Measurements from ENCODE around the gene ABCA2.

GRCh38 chr9:137067860-137068538, 40.0 kb upstream of the ABCA2 start:
- TF ChIP-seq CTCF (IDR thresholded peaks at IDR 0.05) (peak; percentile 83), POLR2AphosphoS5 (IDR thresholded peaks at IDR 0.05; ENCODE audit: low read depth, low read length) (no peak), TCF7L2 (IDR thresholded peaks at IDR 0.05; ENCODE audit: low read depth, low read length) (no peak), SIN3A (IDR thresholded peaks at IDR 0.05; ENCODE audit: borderline replicate concordance, insufficient read depth, low read depth, low read length) (no peak)
- TF ChIP-seq, protein P1, sequence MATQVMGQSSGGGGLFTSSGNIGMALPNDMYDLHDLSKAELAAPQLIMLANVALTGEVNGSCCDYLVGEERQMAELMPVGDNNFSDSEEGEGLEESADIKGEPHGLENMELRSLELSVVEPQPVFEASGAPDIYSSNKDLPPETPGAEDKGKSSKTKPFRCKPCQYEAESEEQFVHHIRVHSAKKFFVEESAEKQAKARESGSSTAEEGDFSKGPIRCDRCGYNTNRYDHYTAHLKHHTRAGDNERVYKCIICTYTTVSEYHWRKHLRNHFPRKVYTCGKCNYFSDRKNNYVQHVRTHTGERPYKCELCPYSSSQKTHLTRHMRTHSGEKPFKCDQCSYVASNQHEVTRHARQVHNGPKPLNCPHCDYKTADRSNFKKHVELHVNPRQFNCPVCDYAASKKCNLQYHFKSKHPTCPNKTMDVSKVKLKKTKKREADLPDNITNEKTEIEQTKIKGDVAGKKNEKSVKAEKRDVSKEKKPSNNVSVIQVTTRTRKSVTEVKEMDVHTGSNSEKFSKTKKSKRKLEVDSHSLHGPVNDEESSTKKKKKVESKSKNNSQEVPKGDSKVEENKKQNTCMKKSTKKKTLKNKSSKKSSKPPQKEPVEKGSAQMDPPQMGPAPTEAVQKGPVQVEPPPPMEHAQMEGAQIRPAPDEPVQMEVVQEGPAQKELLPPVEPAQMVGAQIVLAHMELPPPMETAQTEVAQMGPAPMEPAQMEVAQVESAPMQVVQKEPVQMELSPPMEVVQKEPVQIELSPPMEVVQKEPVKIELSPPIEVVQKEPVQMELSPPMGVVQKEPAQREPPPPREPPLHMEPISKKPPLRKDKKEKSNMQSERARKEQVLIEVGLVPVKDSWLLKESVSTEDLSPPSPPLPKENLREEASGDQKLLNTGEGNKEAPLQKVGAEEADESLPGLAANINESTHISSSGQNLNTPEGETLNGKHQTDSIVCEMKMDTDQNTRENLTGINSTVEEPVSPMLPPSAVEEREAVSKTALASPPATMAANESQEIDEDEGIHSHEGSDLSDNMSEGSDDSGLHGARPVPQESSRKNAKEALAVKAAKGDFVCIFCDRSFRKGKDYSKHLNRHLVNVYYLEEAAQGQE (IDR thresholded peaks at IDR 0.05; ENCODE audit: insufficient read depth in 1 of 2, low read depth in 2 of 2, low read length in 1 of 2): peak in 1 of 2 experiments; percentile 68; a peak in 2 of 4 replicates
